ENCODE data around the gene RSPH9.

RSPH9 gene

DNA sequence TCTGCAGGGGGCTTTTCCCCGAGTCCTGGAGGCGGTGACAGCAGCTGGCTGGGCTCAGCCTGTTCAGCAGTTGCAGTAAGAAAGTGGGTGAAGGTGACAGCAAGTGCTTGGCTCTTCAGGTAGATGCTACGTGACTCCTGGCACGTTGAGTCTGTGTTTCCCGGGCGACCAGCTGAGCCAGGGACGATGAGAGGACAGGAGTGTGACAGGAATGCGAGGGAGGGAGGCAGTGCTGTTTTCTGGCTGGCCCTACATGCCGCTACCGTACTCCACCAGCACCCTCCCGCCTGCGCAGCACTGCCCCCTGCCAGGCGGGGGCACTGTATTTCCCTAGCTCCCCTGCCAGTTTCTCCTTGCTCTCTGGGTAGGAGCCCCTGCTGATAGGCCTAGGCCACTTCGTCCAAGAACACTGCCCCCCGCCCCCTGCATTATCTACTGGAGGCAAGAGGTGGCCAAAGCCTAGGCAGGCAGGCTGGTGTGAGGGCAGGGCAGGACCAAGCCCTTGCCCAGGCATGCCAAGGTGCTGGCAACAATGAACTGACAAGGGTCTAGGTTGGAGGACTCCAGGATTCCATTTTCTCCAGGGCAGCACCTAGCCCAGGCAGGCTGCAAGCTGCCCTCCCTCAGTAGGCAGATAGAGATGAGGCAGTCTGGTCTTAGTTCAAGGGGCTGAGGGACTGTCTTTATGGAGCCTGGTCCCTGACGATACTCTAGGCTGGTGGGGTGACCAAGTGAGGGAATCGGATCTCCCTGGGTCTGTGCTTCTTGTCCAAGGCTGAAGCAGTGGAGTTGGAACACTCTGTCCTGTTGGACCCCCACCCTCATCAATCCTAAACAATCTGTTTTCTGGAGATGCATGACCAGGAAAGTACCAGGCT, 23.6 kb downstream of the RSPH9 start:
- TF ChIP-seq, protein P1, sequence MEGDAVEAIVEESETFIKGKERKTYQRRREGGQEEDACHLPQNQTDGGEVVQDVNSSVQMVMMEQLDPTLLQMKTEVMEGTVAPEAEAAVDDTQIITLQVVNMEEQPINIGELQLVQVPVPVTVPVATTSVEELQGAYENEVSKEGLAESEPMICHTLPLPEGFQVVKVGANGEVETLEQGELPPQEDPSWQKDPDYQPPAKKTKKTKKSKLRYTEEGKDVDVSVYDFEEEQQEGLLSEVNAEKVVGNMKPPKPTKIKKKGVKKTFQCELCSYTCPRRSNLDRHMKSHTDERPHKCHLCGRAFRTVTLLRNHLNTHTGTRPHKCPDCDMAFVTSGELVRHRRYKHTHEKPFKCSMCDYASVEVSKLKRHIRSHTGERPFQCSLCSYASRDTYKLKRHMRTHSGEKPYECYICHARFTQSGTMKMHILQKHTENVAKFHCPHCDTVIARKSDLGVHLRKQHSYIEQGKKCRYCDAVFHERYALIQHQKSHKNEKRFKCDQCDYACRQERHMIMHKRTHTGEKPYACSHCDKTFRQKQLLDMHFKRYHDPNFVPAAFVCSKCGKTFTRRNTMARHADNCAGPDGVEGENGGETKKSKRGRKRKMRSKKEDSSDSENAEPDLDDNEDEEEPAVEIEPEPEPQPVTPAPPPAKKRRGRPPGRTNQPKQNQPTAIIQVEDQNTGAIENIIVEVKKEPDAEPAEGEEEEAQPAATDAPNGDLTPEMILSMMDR (IDR thresholded peaks at IDR 0.05; ENCODE audit: control insufficient read depth, extremely low read depth, insufficient read depth) = peak; percentile 66
- no peak overlapping the region; the same call in 1 of the 2 replicates for H3K4me3 ChIP-seq (ENCODE audit: low read depth, low read length)
- peak; percentile 83 for DNase-seq (ENCODE audit: low read depth)

DNA sequence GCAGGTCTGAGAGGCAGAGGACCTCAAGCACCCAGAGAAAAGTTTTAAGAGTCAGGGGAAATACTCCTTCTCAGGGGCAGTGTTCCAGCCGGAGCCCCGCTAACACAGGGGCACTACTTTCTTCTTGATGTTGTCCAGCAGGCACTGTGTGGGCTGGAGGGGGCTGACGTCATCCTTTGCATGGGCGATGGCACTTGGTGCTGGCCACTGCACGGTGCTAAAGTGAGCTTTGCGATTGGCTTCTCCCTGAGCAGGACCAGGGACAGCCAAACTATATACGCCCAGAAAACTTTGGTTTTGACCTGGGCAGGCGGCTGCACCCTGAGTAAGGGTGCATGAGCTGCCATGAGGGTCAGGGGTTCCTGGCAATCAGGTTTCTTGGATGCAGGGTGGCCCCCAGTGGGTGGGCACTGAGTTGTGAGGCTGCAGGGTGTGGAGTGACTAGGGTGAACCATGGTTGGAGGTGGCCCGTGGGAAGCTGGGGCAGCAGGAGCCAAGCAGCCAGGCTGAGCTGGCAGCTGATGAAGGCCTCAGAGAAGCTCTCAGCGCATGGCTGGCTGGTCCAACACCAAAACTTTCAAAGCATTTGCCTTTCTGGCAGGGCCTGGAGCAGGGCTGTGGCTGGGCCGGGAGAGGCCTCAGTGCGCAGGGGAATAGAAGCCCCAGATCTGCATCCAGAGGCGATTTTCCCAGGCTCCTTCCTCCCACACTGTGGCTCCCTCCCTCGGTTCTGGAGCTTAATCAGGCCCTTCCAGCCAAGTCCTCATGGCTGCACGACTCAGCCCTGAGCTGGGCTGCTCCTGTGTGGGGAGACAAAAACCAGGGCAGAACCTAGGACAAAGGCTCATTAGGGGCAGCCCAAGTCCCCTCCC, 24.4 kb downstream of the RSPH9 start:
- TF ChIP-seq, protein P1 (IDR thresholded peaks at IDR 0.05; ENCODE audit: control insufficient read depth, extremely low read depth, insufficient read depth) = no peak
- no peak for DNase-seq (ENCODE audit: low read depth)
- H3K4me3 ChIP-seq (ENCODE audit: low read depth, low read length) = no peak overlapping the region

DNA sequence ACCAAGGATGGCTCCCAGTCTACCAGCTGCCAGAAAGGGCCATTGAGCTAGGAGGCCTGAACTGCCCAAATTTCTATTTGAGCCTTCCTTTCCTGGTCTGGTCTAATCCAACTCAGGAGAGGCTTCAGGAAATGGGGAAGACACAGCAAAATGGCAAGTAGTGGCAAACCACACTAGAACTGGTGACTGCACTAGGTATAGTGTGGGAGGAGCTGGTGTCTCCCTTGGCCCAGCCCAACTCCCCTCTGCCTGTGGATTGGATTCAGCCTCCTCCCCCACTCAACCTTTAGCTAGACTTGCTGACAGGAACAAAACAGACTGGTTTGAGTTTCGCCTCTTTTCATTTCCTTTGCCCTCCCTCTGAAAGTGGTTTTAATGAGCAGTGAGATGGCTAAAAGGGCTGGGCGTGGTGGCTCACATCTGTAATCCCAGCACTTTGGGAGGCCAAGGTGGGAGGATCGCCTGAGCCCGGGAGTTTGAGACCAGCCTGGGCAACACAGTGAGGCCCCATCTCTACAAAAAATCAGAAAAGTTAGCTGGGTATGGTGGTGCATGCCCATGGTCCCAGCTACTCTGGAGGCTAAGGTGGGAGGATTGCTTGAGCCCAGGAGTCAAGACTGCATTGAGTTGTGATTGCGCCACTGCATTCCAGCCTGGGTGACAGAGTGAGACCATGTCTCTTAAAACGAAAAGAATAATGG, 25.2 kb downstream of the RSPH9 start:
- DNase-seq (ENCODE audit: low read depth) = no peak
- H3K4me3 ChIP-seq (ENCODE audit: low read depth, low read length) = no peak overlapping the region
- TF ChIP-seq, protein P1 (IDR thresholded peaks at IDR 0.05; ENCODE audit: control insufficient read depth, extremely low read depth, insufficient read depth) = no peak

DNA sequence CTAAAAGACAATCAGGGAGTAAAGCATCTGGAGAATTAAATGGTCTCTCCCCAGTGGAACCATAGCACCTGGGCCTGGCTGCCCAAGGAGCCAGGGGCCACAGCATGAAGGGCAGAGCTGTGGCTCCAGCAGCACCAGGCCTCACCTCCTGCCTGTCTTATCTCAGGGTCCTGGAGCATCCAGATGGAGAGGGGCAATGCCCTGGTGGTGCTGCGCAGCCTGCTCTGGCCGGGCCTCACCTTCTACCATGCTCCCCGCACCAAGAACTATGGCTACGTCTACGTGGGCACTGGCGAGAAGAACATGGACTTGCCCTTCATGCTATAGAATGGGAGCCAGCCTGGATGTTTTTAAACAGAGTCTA, 25.8 kb downstream of the RSPH9 start:
- no peak for DNase-seq (ENCODE audit: low read depth)
- H3K4me3 ChIP-seq (ENCODE audit: low read depth, low read length) = no peak overlapping the region
- TF ChIP-seq, protein P1 (IDR thresholded peaks at IDR 0.05; ENCODE audit: control insufficient read depth, extremely low read depth, insufficient read depth) = no peak

DNA sequence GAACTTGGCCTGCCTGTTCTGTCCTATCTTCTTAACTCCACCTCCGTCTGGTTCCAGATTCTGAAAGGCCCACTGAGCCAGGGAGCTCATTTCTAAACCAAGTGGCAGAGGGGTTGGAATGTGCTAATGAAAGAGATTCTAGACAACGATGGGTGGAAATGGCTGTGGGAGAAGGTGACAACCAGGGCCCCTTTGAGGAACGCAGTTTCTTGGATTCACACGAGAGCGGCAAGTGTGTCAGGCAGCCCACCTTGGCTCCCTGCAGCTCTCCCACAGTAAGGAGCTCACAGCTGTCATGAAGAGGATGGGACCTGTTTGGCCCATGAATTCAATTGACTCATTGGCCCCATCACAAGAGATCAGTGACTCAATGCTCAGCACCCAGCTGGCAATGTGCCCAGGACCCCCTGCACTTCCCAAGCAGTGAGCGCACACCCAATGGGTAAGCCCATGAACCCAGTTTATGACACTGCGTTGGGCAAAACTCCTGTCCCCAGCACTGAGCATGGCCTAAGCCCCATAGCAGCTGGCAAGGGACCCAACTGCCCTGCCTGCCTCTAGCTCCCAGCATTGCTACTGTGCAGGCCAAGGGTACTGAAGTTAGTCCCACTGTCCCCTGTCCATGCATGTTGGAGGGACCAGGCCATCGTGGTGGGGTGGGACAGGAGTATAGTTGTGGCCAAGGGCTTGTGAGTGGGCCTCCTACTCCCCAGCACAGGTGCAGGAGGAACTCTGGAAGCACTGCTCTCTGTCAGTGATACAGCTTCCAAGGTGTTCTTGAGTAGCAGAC, 26.4 kb downstream of the RSPH9 start:
- TF ChIP-seq, protein P1 (IDR thresholded peaks at IDR 0.05; ENCODE audit: control insufficient read depth, extremely low read depth, insufficient read depth) = no peak
- H3K4me3 ChIP-seq (ENCODE audit: low read depth, low read length) = no peak overlapping the region
- DNase-seq (ENCODE audit: low read depth) = no peak

Measured in LNCaP clone FGC (cell line).